ENCODE measurements around the gene GSK3B.

GRCh38 chr3:119819806-119820205 is 274.4 kb downstream of the GSK3B start:
- no peak for TF ChIP-seq POLR2AphosphoS5 (IDR thresholded peaks at IDR 0.05; ENCODE audit: low read depth)
- no peak for TF ChIP-seq CTCF (conservative IDR thresholded peaks at IDR 0.05; ENCODE audit: low read depth in 2 of 2)
- TF ChIP-seq CREB1 (CRISPR knock-in tag; IDR thresholded peaks at IDR 0.05; ENCODE audit: low read depth): no peak
- TF ChIP-seq EZH2phosphoT487 (IDR thresholded peaks at IDR 0.05; ENCODE audit: unreplicated experiment): no peak
- no peak for TF ChIP-seq REST (IDR thresholded peaks at IDR 0.05; ENCODE audit: unreplicated experiment)
- no peak for TF ChIP-seq EZH2 (IDR thresholded peaks at IDR 0.05; ENCODE audit: low read depth, unreplicated experiment)
- no peak for TF ChIP-seq ETS1 (IDR thresholded peaks at IDR 0.05)
- no peak for TF ChIP-seq ZNF331 (CRISPR knock-in tag; IDR thresholded peaks at IDR 0.05; ENCODE audit: low read depth)
- TF ChIP-seq NANOG (IDR thresholded peaks at IDR 0.05; ENCODE audit: borderline replicate concordance): no peak
- TF ChIP-seq JUNB (IDR thresholded peaks at IDR 0.05; ENCODE audit: unreplicated experiment): no peak
- no peak for TF ChIP-seq ZNF114 (CRISPR knock-in tag; IDR thresholded peaks at IDR 0.05)

Data from GM23338 (cell line).